Stimulated activated CD4-positive, alpha-beta T cell treated with anti-CD3 and anti-CD28 coated beads, Interleukin-2, amount 100 ng/mL, for 48 hours (primary cell): ENCODE results near the gene EMB.
"Not testable (repeated sequence)": the region's sequence is repeated elsewhere in the genome, so short reads cannot be mapped to it uniquely, and the experiment has no call there.

Experiments
- DNase-seq, 2 donors: peaks; one replicate each; pipeline ENCODE4 v3.0.0-alpha.2; 2020

EMB gene

GRCh38 chr5:50421184-50421950, 19.7 kb downstream of the EMB start:
- DNase-seq = not testable (repeated sequence)

GRCh38 chr5:50420343-50420935, 20.6 kb downstream of the EMB start:
- DNase-seq = no peak

DNA sequence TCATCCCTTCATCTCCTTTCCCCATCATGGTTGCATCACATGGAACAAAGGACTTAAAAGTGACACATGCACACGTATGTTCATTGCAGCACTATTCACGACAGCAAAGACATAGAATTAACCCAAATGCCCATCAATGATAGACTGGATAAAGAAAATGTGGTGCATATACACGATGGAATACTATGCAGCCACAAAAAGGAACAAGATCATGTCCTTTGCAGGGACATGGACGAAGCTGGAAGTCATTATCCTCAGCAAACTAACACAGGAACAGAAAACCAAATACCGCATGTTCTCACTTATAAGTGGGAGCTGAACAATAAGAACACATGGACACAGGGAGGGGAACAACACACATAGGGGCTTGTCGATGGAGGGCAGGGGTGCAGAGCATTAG, 21.4 kb downstream of the EMB start:
- DNase-seq = not testable (repeated sequence)

DNA sequence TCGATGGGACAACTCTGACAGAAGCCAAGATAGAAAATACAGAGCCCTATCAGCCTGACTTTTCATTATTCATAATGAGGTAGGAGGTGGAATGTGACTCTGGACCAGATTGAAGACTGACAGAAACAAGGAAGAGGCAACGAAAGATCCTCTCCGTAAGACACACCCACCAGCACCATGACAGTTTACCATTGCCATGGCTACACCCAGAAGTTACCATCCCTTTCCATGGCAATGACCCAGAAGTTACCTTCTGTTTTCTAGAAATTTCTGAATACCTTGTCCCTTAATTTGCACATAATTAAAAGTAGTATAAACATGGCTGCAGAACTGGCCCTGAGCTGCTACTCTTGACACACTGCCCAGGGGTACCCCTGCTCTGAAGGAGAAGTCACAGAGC, 24.5 kb downstream of the EMB start:
- DNase-seq = not testable (repeated sequence)

- no peak for DNase-seq
These were observed 25.2 kb downstream of the EMB start for GRCh38 chr5:50415912-50416311.

- DNase-seq = not testable (repeated sequence)
These were observed 30.2 kb downstream of the EMB start for GRCh38 chr5:50410932-50411331.

GRCh38 chr5:50406877-50407276, 34.2 kb downstream of the EMB start:
- no peak for DNase-seq

DNA sequence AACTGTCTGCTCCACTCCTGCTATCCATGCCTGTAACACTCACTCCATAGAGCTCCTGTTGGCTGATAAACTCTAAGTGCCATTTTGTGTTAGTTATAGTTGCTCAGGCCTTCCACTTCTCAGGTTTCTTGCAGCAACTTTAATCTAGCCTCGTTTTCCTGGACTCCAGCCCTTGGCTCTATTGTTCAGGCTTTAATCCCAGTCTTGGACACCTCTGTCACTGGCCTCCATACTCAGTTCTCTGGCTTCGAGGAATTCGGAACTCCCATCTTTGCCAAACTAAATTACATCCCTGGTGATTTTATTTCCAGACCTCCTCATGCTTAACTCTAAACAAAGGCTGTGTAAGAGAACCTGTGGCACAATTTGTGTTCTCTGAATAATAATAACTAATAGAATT, 39.8 kb downstream of the EMB start:
- no peak for DNase-seq

GRCh38 chr5:50393925-50394609, 47.0 kb downstream of the EMB start:
- not testable (repeated sequence) for DNase-seq

DNA sequence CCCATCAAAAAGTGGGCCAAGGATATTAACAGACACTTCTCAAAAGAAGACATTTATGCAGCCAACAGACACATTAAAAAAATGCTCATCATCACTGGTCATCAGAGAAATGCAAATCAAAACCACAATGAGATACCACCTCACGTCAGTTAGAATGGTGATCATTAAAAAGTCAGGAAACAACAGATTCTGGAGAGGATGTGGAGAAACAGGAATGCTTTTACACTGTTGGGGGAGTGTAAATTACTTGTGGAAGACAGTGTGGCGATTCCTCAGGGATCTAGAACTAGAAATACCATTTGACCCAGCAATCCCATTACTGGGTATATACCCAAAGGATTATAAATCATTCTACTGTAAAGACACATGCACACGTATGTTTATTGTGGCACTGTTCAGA, 48.8 kb downstream of the EMB start:
- not testable (repeated sequence) for DNase-seq

- DNase-seq = not testable (repeated sequence)
These were observed 56.7 kb downstream of the EMB start for GRCh38 chr5:50384381-50384780.

GRCh38 chr5:50376696-50377095, 64.4 kb downstream of the EMB start:
- not testable (repeated sequence) for DNase-seq

- not testable (repeated sequence) for DNase-seq
These were observed 71.6 kb downstream of the EMB start for GRCh38 chr5:50369287-50370033.

GRCh38 chr5:50365426-50366251, 75.4 kb downstream of the EMB start:
- DNase-seq = no peak

GRCh38 chr5:50364535-50365309, 76.4 kb downstream of the EMB start:
- DNase-seq = not testable (repeated sequence)

GRCh38 chr5:50359187-50359586, 81.9 kb downstream of the EMB start:
- DNase-seq = no peak

DNA sequence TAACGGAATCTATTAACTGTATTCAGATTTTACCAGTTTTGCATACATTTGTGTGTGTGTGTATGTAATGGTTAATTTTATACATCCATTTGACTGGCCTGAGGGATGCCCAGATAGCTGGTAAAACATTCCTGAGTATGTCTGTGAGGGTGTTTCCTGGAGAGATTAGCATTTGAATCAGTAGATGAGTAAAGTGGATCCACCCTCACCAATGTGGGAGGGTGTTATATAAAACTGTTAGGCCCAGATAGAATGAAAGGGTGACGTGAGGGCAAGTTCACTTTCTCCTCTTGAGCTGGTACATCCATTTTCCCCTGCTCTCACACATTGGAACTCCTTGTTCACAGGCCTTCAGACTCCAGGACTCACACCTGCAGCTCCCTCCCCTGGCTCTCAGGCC, 88.7 kb downstream of the EMB start:
- no peak for DNase-seq
